Left ventricle myocardium inferior (tissue), 1 donor: ENCODE data around the gene MAPKAPK5. TPM values are rescaled to one million over a fixed set of nuclear protein-coding genes. Genes with fewer than 3 reads are reported as not detected.

Experiments used
- DNase-seq: peaks from one replicate; pipeline ENCODE4 v3.0.0-alpha.2; 2020
- H3K27ac ChIP-seq: fragments of 200-600 bp; replicated peaks from 2 replicates; pipeline ENCODE4 v1.8.0; 2021
- H3K27me3 ChIP-seq: fragments of 200-600 bp; 2 replicates; pipeline ENCODE4 v1.8.0; 2021; ENCODE audit warnings: low read depth
- H3K36me3 ChIP-seq: fragments of 200-600 bp; 2 replicates; pipeline ENCODE4 v1.8.0; 2021
- H3K4me1 ChIP-seq: fragments of 200-600 bp; 2 replicates; pipeline ENCODE4 v1.8.0; 2021
- H3K4me3 ChIP-seq: fragments of 200-600 bp; 2 replicates; pipeline ENCODE4 v1.8.0; 2021; ENCODE audit warnings: mild to moderate bottlenecking, moderate library complexity
- H3K9me3 ChIP-seq: fragments of 200-600 bp; replicated peaks from 2 replicates; pipeline ENCODE4 v1.8.0; 2021
- intact Hi-C: fragments of 100-400 bp; cut with micrococcal nuclease; formaldehyde crosslinking; loops from one replicate; pipeline ENCODE4 v1.11.0; 2022
- total RNA-seq: library from RNA; stranded (reverse); fragmentation: NEBNext Ultra II Directional; extraction: Animal tissue kit (Norgen Biotek cat#: 25700); gene quantifications from one replicate; pipeline ENCODE4 v1.2.1, GENCODE V29; 2021
- TF ChIP-seq, protein P1 (sequence below): fragments of 200-600 bp; IDR thresholded peaks from 2 replicates; pipeline ENCODE4 v1.8.0; 2021; ENCODE audit warnings: antibody characterized with exemption, mild to moderate bottlenecking, borderline replicate concordance
- donor health status: DM: no; HTN: yes; CAD: no; lungs with severe emphysema.

MAPKAPK5 gene
- total RNA-seq, 1 donor from 2014 or later = 26.2 TPM

DNA sequence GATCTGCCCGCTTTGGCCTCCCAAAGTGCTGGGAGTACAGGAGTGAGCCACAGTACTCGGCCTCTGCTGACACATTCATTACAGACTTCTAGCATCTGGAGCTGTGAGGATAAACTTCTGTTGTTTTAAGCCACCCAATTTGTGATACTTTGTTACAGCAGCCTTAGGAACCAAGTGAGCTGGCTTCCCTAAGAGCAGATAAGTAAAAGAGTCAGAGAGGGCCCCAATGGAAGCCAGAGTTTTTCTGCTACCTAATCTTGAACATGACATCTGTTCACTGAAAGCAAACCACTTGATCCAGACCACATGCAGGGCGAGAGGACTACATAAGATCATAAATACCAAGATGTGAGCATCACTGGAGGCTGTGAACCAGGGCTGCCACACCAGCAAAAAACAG, 3.7 kb upstream of the MAPKAPK5 start:
- Histone ChIP-seq H3K27me3 (no peaks in the 10 kb centered on the region), H3K4me3 (no peak overlapping the region), H3K27ac (no peak overlapping the region), H3K9me3 (no peaks in the 10 kb centered on the region), H3K4me1 (peaks cover 39% of the 10 kb centered on the region), H3K36me3 (peaks cover 12% of the 10 kb centered on the region)
- no peak for DNase-seq
- intact Hi-C loops = no loop called here
- TF ChIP-seq, protein P1, sequence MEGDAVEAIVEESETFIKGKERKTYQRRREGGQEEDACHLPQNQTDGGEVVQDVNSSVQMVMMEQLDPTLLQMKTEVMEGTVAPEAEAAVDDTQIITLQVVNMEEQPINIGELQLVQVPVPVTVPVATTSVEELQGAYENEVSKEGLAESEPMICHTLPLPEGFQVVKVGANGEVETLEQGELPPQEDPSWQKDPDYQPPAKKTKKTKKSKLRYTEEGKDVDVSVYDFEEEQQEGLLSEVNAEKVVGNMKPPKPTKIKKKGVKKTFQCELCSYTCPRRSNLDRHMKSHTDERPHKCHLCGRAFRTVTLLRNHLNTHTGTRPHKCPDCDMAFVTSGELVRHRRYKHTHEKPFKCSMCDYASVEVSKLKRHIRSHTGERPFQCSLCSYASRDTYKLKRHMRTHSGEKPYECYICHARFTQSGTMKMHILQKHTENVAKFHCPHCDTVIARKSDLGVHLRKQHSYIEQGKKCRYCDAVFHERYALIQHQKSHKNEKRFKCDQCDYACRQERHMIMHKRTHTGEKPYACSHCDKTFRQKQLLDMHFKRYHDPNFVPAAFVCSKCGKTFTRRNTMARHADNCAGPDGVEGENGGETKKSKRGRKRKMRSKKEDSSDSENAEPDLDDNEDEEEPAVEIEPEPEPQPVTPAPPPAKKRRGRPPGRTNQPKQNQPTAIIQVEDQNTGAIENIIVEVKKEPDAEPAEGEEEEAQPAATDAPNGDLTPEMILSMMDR = no peak

DNA sequence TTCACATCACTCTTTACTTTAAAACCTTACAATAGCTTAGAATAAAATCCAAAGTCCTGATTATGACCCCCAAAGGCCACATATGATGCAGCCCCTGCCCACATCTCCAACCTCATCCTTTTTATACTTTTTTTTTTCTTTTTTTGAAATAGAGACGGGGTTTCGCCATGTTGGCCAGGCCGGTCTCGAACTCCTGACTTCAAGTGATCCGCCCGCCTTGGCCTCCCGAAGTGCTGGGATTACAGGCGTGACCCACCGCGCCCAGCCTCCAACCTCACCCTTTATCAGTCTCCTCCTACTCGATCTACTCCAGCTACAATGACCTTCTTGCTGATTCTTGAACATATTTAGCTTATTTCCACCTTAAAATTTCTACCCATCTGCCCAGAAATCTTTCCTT, 1.2 kb upstream of the MAPKAPK5 start:
- TF ChIP-seq, protein P1 = no peak
- DNase-seq = no peak
- H3K27me3 ChIP-seq = no peaks in the 10 kb centered on the region
- H3K4me3 ChIP-seq = peak overlapping the region; percentile 96
- peak overlapping the region; percentile 98 for H3K27ac ChIP-seq
- intact Hi-C loops = no loop called here
- peaks cover 15% of the 10 kb centered on the region for H3K36me3 ChIP-seq
- H3K9me3 ChIP-seq = no peaks in the 10 kb centered on the region
- peaks cover 62% of the 10 kb centered on the region for H3K4me1 ChIP-seq

DNA sequence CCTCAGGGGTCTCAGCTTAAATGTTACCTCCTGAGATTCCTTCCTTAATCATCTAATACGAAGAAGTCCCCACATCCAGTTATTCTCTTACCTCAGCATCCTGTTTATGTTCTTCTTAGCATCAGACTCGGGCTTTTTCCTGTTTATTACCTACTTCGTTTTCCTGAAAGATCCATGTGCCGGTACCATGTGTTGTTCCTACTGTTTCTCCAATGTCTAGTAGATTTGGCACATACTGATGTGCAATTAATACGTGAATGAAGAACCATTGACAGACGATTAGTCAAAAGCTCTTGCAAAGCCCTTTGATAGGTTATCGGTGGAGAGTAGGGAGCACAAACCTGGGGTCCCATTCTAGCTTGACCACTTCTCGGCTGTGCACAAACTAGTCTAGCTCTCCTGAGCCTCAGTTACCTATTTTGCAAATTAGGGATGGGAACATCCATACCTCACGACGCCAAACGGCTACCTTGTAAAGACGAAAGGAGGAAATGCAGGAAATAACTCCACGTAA, 735 bp upstream of the MAPKAPK5 start:
- TF ChIP-seq, protein P1 = no peak
- Histone ChIP-seq H3K36me3 (peaks cover 15% of the 10 kb centered on the region), H3K27me3 (no peaks in the 10 kb centered on the region), H3K4me1 (peaks cover 67% of the 10 kb centered on the region), H3K9me3 (no peaks in the 10 kb centered on the region), H3K4me3 (peak overlapping the region; percentile 96), H3K27ac (peak overlapping the region; percentile 98)
- intact Hi-C loops = no loop called here
- no peak for DNase-seq

DNA sequence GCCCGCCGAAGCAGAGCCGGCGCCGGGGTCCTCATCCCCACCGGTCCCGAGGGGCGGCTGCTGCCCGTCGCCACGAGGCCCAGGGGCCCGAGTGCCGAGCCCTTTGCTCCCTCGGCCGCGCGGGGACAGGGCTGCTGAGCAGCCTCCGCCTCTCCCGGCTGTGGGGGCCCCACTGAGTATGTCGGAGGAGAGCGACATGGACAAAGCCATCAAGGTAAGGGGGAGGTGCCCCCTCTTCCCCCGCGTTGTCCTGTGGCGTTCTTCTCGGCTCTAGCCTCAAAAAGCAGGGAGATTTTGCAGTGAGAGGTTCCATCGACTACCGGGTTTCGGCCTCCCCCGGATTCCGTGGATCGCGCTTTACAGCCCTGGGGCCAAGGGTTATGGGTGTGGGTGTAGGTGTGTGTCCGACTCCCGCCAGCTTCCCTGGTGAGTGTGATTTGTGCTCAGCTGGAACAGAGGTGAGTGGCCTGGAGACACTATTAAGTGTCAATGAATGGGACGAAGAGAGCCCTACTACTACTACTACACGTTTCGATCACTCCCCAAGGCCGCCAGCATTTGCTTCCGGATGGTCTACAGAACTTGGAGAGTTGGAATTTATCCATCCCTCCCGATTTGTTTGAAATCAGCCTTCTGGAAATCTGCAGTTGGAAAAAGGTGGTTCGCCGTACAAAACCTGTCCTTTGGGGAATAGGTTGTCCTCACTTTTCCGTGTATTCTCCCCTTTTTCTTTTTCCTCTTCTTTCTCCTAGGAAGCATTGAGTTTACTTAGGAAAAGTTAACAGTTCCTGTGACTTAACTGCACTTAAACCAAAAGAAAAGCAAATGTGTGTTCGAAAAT, 748 bp downstream of the MAPKAPK5 start:
- intact Hi-C loops = no loop called here
- TF ChIP-seq, protein P1 = no peak
- peaks cover 74% of the 10 kb centered on the region for H3K4me1 ChIP-seq

DNA sequence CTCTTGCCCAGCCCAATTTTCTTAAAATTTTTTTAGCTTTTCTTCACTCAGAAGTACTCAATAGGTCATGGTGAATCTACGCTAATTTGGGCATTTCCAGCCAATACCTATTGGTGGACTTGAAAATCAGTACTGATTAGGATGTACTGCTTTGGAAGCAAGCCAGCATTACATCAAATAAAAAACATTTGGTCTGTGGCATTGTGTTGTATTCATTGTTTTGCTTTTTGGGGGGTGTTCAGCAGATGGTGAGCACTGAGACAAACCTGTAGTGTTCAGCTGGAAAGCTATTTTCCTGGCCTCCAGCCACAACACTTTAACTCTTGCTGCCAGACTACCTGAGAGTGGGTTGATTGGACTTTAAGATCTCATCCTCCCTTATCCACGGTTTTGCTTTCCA, 4.0 kb downstream of the MAPKAPK5 start:
- no peak overlapping the region for H3K27ac ChIP-seq
- no peak overlapping the region for H3K4me3 ChIP-seq
- TF ChIP-seq, protein P1 = no peak
- DNase-seq = no peak
- H3K9me3 ChIP-seq = peaks cover 7% of the 10 kb centered on the region
- H3K4me1 ChIP-seq = peaks cover 58% of the 10 kb centered on the region
- peaks cover 15% of the 10 kb centered on the region for H3K36me3 ChIP-seq
- H3K27me3 ChIP-seq = no peaks in the 10 kb centered on the region
- intact Hi-C loops = no loop called here

More for the DNA sequence above, 748 bp downstream of the MAPKAPK5 start:
- peaks cover 15% of the 10 kb centered on the region for H3K36me3 ChIP-seq
- no peak for DNase-seq
- H3K27me3 ChIP-seq = no peaks in the 10 kb centered on the region
- H3K9me3 ChIP-seq = no peaks in the 10 kb centered on the region
- H3K27ac ChIP-seq = peak overlapping the region; percentile 98
- peak overlapping the region; percentile 96 for H3K4me3 ChIP-seq
